GM18868 (cell line): ENCODE results near the gene HBEGF.

ENCODE experiments used
- ATAC-seq: cut with Tn5 transposase; IDR thresholded peaks from one replicate; pipeline ENCODE4 v1.9.1; 2021; ENCODE audit warnings: mild to moderate bottlenecking, moderate library complexity; ENCODE audit not compliant: unreplicated experiment

Gene HBEGF

DNA sequence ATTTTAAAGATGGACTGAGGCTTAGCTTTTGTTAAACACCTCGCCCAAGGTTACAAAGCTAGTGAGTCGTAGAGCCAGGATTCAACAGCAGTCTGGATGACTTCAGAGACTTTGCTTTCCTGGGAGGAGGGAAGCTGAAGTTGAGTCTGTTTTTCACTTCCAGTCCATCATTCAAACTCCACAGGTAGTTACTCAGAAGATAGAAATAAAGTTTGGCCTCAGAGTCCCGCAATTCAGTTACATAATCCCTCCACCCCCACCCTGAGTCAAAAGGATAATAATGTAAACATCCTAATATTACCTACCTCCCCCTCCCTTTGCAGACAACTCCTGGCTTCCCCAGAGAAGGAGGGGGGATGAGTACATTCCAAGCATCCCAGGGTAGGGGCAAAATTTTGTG lies 8.1 kb downstream of the HBEGF start:
- no peak for ATAC-seq

DNA sequence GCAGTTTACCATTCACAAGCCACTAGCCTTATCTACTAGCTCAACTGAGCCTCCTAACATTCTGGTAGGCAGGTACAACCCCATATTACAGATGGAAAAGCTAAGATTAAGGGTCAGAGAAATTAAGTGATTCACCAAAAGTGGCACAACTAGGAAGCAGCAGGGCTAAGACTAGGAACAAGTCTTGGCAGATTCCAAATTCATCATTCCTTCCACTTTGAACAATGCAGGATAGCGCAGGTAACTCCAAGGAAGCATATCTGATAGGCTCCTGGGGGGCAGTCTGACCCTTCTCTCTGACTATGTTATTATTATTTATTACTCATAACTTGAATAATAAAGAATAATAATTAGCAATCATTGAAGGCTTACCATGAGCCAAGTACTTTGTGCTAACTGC lies 8.5 kb downstream of the HBEGF start:
- no peak for ATAC-seq

DNA sequence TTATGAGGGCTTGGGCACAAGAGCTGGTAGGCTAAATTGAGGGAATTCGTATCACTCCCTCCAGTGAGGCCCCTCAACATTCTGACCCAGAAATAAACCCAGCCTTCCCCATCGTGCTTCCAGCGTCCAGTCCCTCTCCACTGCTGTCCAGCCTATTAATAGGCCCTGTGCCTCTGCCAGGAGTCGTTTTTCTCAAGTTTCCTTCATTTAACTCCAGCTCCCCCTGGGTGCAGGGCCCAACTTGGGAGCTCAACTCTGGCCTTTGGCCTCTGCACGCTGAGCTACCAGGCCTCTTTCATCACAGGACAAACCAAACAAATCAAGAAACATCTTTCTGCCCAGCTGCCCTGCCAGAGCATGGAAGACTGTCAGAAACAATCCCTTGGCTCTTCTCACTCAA lies 10.0 kb downstream of the HBEGF start:
- ATAC-seq = no peak

DNA sequence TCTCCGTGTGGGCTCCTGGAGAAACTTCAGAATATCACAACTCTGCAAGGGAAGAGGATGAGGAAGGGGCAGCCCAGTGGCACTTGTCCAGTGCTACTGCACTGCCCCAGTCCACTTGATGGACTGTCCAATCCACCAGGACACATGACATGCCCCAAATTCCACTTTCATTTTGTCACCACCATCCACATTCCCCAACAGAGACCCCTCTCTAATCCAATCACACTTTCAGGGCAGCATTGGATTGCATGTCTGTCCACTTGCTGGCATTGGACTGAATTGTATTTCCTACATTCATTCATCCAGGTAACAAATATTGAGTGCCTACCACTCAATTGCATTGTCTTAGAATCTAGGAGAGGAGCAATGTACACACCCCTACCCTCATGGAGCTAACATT lies 14.8 kb downstream of the HBEGF start:
- ATAC-seq = no peak

DNA sequence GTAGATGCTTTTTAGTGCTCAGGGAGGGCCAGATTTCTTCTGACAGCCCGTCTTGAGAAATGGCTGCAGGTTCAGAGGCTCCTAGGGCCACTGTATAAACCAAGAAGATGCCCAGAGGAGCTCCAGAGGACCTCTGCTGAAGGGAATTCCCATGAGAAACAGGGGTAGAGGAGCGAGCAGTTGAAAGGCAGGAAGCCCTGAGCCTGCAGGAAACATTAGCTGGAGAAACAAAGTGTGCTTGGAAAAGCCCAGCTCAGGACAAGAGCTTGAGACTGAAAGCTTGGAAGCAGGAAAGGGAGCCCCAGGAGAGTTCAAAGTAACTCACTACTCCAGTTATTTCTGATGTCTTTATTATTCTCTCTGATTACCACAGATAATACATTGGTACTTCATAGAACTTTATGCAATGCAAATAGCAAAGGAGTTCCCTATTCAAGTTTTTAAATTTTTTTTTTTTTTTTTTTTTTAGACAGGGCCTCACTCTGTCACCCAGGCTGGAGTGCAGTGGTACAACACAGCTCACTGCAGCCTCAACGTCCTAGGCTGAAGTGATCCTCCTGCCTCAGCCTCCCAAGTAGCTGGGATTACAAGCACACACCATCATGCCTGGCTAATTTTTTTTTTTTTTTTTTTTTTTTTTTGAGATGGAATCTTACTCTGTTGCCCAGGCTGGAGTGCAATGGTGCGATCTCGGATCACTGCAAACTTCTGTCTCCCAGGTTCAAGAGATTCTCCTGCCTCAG lies 16.5 kb downstream of the HBEGF start:
- no peak for ATAC-seq

DNA sequence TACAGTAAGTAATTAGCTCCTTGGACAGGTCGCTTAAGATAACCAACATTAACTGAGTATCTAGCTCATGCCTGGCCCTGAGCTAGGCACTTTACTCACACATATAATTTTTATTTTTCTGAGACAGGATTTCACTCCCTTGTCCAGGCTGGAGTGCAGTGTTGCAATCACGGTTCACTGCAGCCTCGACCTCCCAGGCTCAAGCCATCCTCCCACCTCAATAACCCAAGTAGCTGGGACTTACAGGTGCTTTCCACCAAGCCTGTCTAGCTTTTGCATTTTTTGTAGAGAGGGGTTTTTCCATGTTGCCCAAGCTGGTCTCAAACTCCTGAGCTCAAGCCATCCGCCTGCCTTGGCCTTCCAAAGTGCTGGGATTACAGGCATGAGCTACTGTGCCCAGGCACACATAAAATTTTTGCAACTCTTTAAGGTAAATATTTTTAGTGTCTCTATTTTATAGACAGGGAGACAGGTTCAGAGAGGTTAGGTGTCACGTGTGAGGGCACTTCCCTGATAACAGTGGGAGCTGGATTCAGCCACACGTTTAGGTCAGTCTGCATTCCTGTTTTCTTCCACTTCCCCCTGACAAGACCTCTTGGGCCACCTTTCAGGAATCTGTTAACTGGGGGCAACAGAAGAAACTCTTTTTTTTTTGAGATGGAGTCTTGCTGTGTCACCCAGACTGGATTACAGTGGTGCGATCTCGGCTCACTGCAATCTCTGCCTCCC lies 18.2 kb downstream of the HBEGF start:
- ATAC-seq = peak; percentile 70

DNA sequence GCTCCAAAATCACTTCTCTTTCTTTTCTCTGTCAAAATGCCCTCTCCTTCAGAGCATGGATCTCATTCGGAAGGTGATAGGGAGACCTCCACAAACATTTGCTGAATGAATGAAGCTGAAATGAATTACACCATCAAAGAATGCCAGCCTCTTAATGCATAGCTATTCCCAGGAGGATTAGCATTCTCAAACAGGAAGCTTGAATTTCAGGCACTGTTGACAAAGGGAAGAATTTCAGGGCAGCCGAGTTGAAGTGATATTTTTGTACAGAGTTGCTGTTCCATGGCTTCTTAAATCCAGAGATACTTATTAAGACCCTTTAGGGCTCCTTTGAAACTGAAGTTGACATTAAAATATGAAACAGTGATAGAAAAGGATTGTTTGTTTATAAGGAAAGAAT lies 18.8 kb downstream of the HBEGF start:
- no peak for ATAC-seq

DNA sequence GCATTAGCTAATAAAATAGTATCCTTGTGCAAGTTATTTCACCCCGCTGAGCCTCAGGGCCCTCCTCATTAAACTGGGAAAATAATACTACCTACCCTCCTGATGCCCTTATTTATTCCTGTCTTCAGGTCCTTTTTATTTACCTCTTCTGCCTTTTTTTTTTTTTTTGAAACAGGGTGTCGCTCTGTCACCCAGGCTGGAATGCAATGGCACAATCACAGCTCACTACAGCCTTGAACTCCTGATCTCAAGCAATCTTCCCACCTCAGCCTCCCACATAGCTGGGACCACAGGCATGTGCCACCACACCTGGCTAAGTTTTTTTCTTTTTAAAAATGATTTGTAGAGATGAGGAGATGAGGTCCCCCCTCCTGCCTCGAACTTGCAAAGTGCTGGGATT lies 20.9 kb downstream of the HBEGF start:
- no peak for ATAC-seq

DNA sequence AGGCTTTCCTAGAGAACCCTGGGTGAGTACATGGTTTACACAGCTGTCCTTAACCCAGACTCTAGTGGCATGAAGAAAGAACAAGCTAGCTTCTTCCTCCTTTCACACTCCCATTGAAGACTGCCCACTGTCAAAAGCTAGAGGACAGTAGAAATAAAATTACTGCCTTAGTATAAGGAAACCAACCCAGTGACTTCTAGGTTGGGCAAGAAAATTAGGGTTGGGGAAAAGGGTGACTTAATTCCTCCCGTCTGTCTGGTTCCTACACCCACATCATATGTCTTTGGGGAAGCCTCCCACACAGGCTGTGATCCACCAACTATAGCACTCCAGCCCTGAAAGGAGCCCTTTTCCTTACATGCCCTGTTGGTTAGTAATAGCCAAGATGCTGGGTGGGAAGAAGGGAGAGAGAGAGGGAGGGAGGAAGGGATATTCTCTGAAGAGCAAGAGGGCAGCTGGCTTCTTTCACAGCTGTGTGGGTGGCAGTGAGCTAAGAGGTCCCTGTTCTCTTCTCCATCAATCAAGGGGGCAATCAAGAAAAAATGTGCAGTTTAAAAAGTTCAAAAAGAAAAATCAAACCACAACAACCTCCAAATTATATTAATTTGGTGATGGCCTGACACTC lies 21.7 kb downstream of the HBEGF start:
- ATAC-seq = no peak

DNA sequence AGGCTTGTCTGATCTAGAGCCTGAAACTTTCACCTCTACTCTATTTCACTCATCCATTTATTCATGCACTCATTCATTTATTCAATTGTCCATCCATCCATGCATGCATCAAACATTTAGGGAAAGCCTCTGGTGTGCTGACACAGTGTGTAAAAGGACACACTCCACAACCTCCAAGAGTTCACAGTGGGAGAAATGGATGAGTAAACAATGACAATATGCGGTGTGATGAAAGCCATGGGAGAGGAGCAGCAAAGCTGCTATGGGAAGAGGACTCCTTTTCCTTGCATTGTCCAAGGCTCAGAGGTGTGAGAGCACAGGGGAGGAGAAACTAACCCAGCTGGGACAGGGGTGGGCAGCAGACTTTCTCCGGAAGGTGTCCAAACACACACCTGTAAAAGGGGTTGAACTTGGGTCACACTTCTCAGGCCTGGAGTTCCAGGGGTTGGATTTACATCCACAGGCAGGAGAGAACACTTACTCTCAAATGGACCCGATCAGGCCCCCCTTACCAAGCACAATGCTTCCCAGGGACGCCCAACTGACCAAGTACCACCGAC lies 22.3 kb downstream of the HBEGF start:
- no peak for ATAC-seq

DNA sequence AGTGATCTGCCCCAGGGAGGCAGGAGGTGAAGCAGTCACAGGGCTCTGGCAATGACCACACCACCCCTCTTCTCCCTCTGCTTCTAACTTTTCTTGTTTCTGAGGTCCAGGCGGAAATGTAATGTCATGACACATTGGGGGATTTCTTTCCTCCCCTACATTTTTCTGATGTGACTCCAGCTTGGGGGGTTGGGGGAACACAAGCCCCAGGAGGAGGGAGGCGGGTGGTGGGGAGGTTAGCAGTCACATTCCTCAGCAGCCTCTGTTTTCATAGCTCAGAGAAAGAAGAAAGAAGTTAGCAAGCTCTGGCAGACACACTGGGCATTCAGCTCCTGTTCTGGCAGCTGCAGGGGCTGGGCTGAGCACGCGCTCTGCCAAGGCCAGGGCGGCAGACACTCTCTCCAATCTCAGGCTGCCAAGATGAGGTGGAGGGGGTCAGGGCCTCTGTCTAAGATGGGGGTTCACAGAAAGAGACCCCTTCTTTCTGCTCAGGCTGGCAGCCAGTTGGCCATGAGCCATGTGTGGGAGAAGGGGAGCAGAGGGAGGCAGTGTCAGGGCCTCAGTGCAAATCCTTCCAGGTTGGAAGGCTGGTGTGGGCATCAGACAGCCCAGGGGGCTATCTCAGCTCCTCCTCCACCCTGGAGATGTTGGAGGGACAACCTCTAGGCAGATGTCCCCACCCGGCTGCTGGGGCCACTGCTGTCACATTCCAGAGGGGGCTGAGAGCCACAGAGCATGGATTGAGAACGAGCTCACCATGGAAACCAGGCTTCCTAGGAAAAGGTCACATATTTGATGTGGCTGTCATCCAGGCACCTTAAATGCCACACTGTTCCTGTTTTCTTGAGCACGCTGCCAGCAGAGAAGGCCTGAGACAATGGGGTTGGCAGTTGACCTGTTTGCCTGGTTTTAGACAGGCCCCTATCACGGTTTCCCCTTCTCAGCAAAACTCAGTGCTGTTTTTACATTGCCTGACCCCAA lies 23.4 kb downstream of the HBEGF start:
- ATAC-seq = no peak

DNA sequence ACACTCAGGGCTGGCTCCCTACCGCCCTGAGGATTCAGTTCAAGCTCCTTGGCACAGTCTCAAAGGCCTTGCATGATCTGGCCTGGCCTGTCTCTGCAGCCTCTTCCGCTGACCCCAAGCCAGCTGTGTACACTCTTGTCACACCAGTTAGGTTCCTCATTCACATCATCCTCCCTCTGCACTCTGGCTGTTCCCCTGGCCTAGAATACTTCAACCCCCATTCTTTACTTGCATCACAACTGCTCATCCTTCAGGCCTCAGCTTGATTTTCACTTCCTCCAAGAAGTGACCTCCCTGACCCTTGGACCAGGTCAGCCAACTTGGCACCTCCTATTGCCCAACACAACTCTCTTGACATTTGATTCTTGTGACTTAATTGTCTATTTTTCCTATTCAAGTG lies 24.6 kb downstream of the HBEGF start:
- no peak for ATAC-seq

DNA sequence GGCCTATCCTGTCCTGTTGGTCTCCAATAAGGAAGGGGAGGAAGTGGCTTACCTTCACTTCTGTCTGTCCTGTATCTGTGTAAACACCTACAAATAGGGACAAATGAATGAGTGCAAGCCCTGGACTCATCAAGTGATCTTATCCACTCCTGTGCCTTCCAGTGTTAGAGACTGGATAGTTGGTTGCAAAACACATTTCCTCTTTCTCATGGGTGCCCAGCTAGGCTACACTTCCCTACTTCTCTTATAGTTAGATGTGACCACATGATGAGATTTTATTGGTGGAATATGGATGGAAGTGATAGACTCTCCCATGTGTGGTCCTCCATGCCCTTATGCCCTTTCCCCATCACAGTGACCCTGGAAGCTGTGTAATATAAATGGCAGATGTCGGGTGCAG lies 26.6 kb downstream of the HBEGF start:
- no peak for ATAC-seq

DNA sequence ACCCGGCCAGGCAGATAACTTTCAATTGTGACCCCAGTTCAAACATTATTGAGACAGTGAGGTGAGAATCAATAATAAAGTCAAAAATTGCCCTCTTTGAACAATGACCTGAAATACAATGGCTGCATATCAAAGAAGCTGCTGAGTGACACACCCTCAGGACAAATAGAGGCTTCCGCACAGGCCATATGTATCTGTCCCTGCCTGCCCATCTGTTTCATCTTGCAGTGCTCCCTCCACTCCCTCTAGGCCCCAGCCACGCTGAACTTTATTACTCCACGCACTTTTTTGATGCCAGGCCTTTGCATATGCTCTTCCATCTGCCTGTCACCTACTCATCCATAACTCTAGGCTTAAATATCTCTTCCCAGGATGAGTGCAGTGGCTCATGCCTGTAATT lies 27.6 kb downstream of the HBEGF start:
- ATAC-seq = no peak

DNA sequence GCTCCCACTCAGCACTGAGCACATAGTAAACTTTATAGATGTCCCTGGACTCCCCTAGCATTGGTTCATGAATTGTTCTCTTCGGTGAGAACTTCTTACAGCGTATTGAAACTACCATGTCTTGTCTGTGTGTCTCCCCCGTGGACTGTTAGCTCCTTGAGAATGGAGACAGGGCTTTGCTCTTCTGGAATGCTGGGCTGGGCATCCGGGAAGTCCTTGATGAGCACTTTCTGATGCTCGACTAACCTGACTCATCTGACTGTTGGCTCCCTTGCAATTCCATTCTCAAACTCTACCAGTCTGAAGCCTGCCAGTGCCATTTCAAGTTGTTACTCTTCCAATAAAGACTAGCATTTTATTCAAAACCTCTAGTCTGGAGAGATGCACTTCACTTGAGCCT lies 28.5 kb downstream of the HBEGF start:
- no peak for ATAC-seq

DNA sequence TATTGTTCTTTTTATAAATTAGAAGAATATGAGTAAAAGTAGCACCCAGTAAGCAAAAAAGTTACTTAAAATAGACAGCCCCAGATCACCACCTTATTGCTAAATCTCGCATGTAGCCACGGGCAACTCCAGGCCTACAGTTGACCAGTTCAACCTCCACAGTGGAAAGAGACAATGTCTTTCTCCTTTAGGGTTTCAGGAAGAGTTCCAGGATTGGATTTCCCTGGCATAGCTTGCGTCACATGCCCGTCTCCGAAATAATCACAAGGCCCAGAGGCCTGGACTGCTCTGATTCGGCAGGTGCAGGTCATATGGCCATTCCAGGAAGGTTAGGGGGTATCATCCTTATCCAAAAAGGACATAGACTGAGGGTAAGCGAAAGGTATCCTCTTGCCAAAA lies 33.6 kb downstream of the HBEGF start:
- no peak for ATAC-seq

DNA sequence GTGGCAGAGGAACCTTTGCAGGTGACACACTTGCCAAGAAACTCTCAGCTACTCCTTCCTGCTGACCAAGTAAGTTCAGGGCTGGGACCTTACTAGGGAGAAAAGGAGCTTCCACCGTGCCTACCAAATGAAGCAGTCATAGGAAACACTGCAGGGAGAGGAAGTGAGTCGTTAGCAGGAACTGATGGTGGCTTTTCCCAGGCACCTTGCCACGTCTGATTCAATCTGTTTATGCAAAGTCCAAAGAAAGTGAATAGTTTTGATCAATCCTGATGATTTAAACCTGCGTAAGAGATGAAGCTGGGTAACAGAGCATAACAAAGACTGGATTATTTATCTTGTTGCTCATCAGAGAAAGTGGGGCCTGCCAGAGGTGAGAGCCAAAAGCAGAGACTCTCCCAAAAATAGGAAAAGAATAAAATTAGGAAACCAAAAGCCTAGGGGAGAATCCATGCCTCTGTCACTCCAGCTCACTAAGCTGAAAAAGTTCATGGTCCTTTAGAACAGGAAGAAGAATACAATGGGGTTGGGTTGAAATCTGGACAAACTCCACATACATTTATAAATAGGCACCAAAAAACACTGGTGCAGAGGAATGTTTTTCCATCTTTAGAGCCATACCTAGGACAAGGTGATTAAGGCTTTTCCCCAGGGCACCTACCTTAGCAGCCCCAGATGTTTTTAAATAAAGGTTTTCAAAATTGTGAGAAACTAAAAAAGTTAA lies 34.2 kb downstream of the HBEGF start:
- no peak for ATAC-seq

DNA sequence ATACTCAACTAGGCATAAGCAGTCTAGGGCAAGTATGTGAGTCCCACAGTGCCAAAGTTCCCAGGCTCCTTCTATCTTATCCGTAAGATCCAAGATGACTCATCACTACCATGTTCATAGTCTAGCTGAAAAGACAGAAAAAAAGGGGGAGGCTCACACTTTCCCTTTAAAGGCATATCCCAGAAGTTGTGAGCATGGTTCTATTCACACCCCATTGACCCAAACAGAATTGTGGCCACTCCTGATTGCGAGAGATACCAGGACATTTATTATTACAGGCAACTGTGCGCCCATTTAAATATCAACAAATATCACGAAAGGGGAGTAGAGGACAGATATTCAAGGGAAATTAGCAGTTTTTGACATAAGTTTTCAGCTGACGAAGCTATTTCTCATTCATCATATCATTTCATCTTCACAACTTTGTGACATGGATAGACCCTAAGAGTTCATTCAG lies 35.4 kb downstream of the HBEGF start:
- no peak for ATAC-seq

DNA sequence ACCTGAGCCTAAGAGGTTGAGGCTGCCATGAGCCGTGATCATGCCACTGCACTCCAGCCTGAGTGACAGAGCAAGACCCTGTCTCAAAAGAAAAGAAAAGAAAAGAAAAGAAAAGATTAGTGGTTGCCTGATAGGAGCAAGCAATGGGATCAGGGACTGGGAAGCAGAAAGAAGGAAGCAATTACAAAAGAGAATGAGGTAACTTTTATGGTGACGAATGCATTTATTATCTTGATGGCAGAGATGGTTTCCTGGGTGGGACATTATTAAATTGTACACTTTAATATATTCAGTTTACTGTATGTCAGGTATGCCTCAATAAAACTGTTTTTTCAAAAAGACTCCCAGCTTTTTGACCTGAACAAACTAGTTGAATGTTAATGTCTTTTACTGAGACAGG lies 36.0 kb downstream of the HBEGF start:
- no peak for ATAC-seq

DNA sequence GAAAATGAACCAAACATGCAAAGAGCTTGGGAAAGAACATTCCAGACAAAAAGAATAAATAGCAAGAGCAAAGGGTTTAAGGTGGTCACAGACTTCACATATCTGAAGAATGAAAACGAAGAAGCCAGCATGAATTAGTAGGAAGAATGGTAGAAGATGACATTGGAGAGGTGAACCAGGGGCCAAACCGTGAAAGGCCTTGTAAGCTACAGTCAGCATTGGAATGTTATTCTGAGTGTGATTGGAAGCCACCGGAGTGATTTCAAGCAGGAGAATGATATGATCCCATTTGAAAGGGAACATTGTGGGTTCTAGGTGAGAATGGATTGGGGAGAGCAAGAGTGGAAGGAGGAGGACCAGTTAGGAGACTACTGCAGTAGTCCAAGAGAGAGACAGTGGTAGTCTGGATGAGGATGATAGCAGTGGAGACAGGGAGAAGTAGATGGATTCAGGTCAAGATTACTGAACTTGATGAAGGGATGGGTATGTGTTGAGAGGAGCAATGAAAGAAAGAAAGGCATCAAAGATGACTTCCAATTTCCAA lies 36.6 kb downstream of the HBEGF start:
- ATAC-seq = no peak
